HEK293 (cell line): ENCODE measurements around the gene ELMO1.

Source experiments
- IKZF3 ChIP-seq: fragments of 450-650 bp; IDR thresholded peaks from 2 replicates; pipeline ENCODE4 v1.5.0; 2018; ENCODE audit warnings: missing biosample characterization, mild to moderate bottlenecking, missing genetic modification characterization, moderate library complexity
- SETDB1 ChIP-seq: IDR thresholded peaks from one replicate; pipeline ENCODE4 v1.6.1; 2017; ENCODE audit warnings: mild to moderate bottlenecking, low read length, moderate library complexity, mixed read lengths; ENCODE audit not compliant: insufficient read length
- TCF7L2 ChIP-seq: IDR thresholded peaks from 2 replicates; pipeline ENCODE4 v1.6.1; 2011; ENCODE audit warnings: low read depth, mild to moderate bottlenecking, inconsistent platforms, low read length, moderate library complexity, borderline replicate concordance
- ZBTB8A ChIP-seq: fragments of 450-650 bp; formaldehyde crosslinking; IDR thresholded peaks from 2 replicates; pipeline ENCODE4 v1.5.1; 2016; ENCODE audit warnings: missing biosample characterization, missing genetic modification characterization
- ZNF211 ChIP-seq: fragments of 450-650 bp; formaldehyde crosslinking; IDR thresholded peaks from 2 replicates; pipeline ENCODE4 v1.5.1; 2016; ENCODE audit warnings: low read depth, missing biosample characterization, missing genetic modification characterization
- ZNF274 ChIP-seq, 2 experiments: fragments of 200-500 bp in 1 of 2; fragments of 450-650 bp in 1 of 2; sonication (Bioruptor generic) in 1 of 2; formaldehyde crosslinking in 1 of 2; IDR thresholded peaks; 2 replicates each; pipeline versions ENCODE4 v1.5.1 to v1.6.1; 2014 to 2016; ENCODE audit warnings: borderline replicate concordance in 1 of 2, inconsistent platforms in 1 of 2, low read length in 1 of 2, missing biosample characterization in 1 of 2, missing genetic modification characterization in 1 of 2
- ZNF548 ChIP-seq: fragments of 450-650 bp; formaldehyde crosslinking; IDR thresholded peaks from 2 replicates; pipeline ENCODE4 v1.5.1; 2016; ENCODE audit warnings: missing biosample characterization, missing genetic modification characterization
- ZNF561 ChIP-seq: fragments of 450-650 bp; IDR thresholded peaks from 2 replicates; pipeline ENCODE4 v1.5.1; 2018; ENCODE audit warnings: missing biosample characterization, missing genetic modification characterization, borderline replicate concordance
- ZNF677 ChIP-seq: fragments of 450-650 bp; IDR thresholded peaks from 2 replicates; pipeline ENCODE4 v1.5.0; 2018; ENCODE audit warnings: missing biosample characterization, mild to moderate bottlenecking, missing genetic modification characterization, moderate library complexity
- TF ChIP-seq, protein P1 (sequence below): fragments of 450-650 bp; formaldehyde crosslinking; IDR thresholded peaks from 2 replicates; pipeline ENCODE4 v1.5.1; 2016; ENCODE audit warnings: missing biosample characterization, missing genetic modification characterization
- TF ChIP-seq, protein P2 (sequence below): fragments of 450-650 bp; formaldehyde crosslinking; IDR thresholded peaks from 2 replicates; pipeline ENCODE4 v1.5.1; 2016; ENCODE audit warnings: missing biosample characterization, missing genetic modification characterization, low read depth
- TF ChIP-seq, protein P3 (sequence below): fragments of 450-650 bp; formaldehyde crosslinking; IDR thresholded peaks from 2 replicates; pipeline ENCODE4 v1.5.1; 2016; ENCODE audit warnings: missing biosample characterization, missing genetic modification characterization

DNA sequence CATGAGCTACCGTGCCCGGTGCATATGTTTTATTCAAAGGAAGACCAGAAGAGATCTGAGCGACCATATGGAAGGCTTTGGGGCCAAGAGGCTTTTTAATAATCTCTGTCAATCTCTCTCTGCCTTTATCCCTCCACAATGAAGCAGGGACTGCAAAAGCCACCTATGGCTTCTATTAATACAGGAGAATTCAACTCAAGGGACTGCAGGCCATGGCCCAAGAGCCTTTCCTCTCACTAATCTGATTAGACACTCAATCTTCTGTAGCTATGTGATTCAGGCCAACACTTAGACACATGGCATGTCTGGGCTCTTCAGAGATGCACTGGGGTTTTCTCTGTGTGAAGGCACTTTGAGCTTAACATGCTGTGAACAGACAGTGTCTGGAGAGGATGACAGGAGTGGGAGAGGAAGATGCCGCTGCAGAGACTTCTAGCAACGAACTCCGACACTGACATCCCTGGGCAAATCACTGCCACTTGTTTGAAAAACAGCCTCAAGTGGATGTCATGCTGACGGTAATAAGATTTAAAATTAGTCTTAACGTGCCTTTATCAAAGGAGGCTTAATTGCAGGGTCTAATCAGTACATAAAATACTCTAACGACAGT lies 609.9 kb downstream of the ELMO1 start:
- TF ChIP-seq, protein P1, sequence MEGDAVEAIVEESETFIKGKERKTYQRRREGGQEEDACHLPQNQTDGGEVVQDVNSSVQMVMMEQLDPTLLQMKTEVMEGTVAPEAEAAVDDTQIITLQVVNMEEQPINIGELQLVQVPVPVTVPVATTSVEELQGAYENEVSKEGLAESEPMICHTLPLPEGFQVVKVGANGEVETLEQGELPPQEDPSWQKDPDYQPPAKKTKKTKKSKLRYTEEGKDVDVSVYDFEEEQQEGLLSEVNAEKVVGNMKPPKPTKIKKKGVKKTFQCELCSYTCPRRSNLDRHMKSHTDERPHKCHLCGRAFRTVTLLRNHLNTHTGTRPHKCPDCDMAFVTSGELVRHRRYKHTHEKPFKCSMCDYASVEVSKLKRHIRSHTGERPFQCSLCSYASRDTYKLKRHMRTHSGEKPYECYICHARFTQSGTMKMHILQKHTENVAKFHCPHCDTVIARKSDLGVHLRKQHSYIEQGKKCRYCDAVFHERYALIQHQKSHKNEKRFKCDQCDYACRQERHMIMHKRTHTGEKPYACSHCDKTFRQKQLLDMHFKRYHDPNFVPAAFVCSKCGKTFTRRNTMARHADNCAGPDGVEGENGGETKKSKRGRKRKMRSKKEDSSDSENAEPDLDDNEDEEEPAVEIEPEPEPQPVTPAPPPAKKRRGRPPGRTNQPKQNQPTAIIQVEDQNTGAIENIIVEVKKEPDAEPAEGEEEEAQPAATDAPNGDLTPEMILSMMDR: no peak
- TF ChIP-seq IKZF3 (tag by site-specific recombination) (no peak), ZNF548 (tag by site-specific recombination) (no peak), ZNF561 (tag by site-specific recombination) (no peak), ZNF211 (tag by site-specific recombination) (no peak), ZNF274 (IDR thresholded peaks at IDR 0.05; ENCODE audit: low read length) (no peak), ZNF274 (tag by site-specific recombination; IDR thresholded peaks at IDR 0.05; ENCODE audit: borderline replicate concordance) (no peak), ZNF677 (tag by site-specific recombination) (no peak), ZBTB8A (tag by site-specific recombination) (no peak), TCF7L2 (no peak), SETDB1 (no peak)
- TF ChIP-seq, protein P2, sequence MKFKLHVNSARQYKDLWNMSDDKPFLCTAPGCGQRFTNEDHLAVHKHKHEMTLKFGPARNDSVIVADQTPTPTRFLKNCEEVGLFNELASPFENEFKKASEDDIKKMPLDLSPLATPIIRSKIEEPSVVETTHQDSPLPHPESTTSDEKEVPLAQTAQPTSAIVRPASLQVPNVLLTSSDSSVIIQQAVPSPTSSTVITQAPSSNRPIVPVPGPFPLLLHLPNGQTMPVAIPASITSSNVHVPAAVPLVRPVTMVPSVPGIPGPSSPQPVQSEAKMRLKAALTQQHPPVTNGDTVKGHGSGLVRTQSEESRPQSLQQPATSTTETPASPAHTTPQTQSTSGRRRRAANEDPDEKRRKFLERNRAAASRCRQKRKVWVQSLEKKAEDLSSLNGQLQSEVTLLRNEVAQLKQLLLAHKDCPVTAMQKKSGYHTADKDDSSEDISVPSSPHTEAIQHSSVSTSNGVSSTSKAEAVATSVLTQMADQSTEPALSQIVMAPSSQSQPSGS: no peak
- TF ChIP-seq, protein P3, sequence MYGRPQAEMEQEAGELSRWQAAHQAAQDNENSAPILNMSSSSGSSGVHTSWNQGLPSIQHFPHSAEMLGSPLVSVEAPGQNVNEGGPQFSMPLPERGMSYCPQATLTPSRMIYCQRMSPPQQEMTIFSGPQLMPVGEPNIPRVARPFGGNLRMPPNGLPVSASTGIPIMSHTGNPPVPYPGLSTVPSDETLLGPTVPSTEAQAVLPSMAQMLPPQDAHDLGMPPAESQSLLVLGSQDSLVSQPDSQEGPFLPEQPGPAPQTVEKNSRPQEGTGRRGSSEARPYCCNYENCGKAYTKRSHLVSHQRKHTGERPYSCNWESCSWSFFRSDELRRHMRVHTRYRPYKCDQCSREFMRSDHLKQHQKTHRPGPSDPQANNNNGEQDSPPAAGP (tag by site-specific recombination): no peak
